Fibroblast of villous mesenchyme (primary cell): Measurements from ENCODE around the gene MACROD1. TPM values are rescaled to one million over a fixed set of nuclear protein-coding genes. Genes with fewer than 3 reads are reported as not detected.

Experiments
- DNase-seq: peaks from one replicate; pipeline ENCODE4 v3.0.0-alpha.2; 2010; ENCODE audit warnings: low read depth
- H3K4me3 ChIP-seq: 2 replicates; pipeline ENCODE4 v1.5.1; 2011; ENCODE audit warnings: low read depth, mild to moderate bottlenecking, low read length
- CTCF ChIP-seq: IDR thresholded peaks from 2 replicates; pipeline ENCODE4 v1.5.1; 2012; ENCODE audit warnings: low read depth, mild to moderate bottlenecking, low read length; ENCODE audit not compliant: insufficient read depth
- total RNA-seq: library from RNA; depleted of rRNA; stranded (reverse); fragments of >200 nt; gene quantifications from 2 replicates; pipeline ENCODE4 v1.2.3, GENCODE V29; 2012

MACROD1 gene
- total RNA-seq, 1 donor: 8.6 TPM

GRCh38 chr11:64081745-64082442 lies 84.0 kb downstream of the MACROD1 start:
- no peak for TF ChIP-seq CTCF
- no peak for DNase-seq
- no peak overlapping the region for H3K4me3 ChIP-seq

- H3K4me3 ChIP-seq: no peak overlapping the region
- DNase-seq: no peak
- no peak for TF ChIP-seq CTCF
These were observed 85.5 kb downstream of the MACROD1 start for GRCh38 chr11:64080390-64080789.

- no peak for TF ChIP-seq CTCF
- DNase-seq: no peak
- no peak overlapping the region for H3K4me3 ChIP-seq
These were observed 87.0 kb downstream of the MACROD1 start for GRCh38 chr11:64078905-64079304.

GRCh38 chr11:64078284-64078683 lies 87.6 kb downstream of the MACROD1 start:
- no peak overlapping the region for H3K4me3 ChIP-seq
- no peak for TF ChIP-seq CTCF
- no peak for DNase-seq

GRCh38 chr11:64077607-64078006 lies 88.3 kb downstream of the MACROD1 start:
- no peak for DNase-seq
- H3K4me3 ChIP-seq: no peak overlapping the region
- TF ChIP-seq CTCF: no peak

GRCh38 chr11:64076758-64077157 lies 89.2 kb downstream of the MACROD1 start:
- TF ChIP-seq CTCF: no peak
- no peak overlapping the region for H3K4me3 ChIP-seq
- DNase-seq: no peak

GRCh38 chr11:64074239-64074638 lies 91.7 kb downstream of the MACROD1 start:
- no peak for TF ChIP-seq CTCF
- peak; percentile 75 for DNase-seq
- no peak overlapping the region for H3K4me3 ChIP-seq
